Prostate gland (tissue), 2 donors: ENCODE data around the gene ATP6V1C2. TPM values are rescaled to one million over a fixed set of nuclear protein-coding genes. Genes with fewer than 3 reads are reported as not detected.

ENCODE experiments used
- DNase-seq: peaks from one replicate; pipeline ENCODE4 v3.0.0-alpha.2; 2019; ENCODE audit warnings: low spot score
- H3K27ac ChIP-seq, 2 donors: fragments of 200-600 bp; sonication (generic); 2 replicates each; pipeline ENCODE4 v1.5.1; 2017 to 2019
- H3K27me3 ChIP-seq: fragments of 200-600 bp; sonication (generic); replicated peaks from 2 replicates; pipeline ENCODE4 v1.5.1; 2019; ENCODE audit not compliant: insufficient read depth
- H3K36me3 ChIP-seq, 2 donors: fragments of 200-600 bp; sonication (generic); 1 replicate in 1 of 2; 2 replicates in 1 of 2; pipeline versions ENCODE4 v1.5.1 to v1.8.1; 2017 to 2019
- H3K4me1 ChIP-seq: fragments of 200-600 bp; sonication (generic); replicated peaks from 2 replicates; pipeline ENCODE4 v1.5.1; 2019
- H3K4me3 ChIP-seq, 2 donors: fragments of 200-600 bp; sonication (generic); 2 replicates each; pipeline ENCODE4 v1.5.1; 2017 to 2019
- H3K9me3 ChIP-seq: fragments of 200-600 bp; sonication (generic); 2 replicates; pipeline ENCODE4 v1.5.1; 2017
- POLR2A ChIP-seq: fragments of 450-650 bp; IDR thresholded peaks from one replicate; pipeline ENCODE4 v1.6.1; 2016; ENCODE audit warnings: antibody characterized with exemption, mild to moderate bottlenecking
- POLR2AphosphoS5 ChIP-seq: sonication (generic); formaldehyde crosslinking; IDR thresholded peaks from one replicate; pipeline ENCODE4 v1.6.1; 2017; ENCODE audit warnings: antibody characterized with exemption
- WGBS: methylation state at CpG from one replicate; pipeline ENCODE4 v1.1.5; 2018; 5-methylcytosine and 5-hydroxymethylcytosine counted together
- intact Hi-C: fragments of 100-400 bp; cut with DNase I; formaldehyde crosslinking; loops from one replicate; pipeline ENCODE4 v1.14.2; 2022
- total RNA-seq, 2 donors: library from RNA; depleted of rRNA; stranded (reverse); fragments of >200 nt; gene quantifications; one replicate each; pipeline ENCODE4 v1.1.0, GENCODE V29; 2016
- TF ChIP-seq, protein P1 (sequence below), 4 experiments: fragments of 200-600 bp in 2 of 4; fragments of 450-650 bp in 2 of 4; sonication (generic) in 2 of 4; IDR thresholded peaks; 1 replicate in 3 of 4; 2 replicates in 1 of 4; pipeline ENCODE4 v1.5.1; 2016 to 2019; ENCODE audit warnings: antibody characterized with exemption in 4 of 4, mild to moderate bottlenecking in 2 of 4, moderate library complexity in 2 of 4

The ATP6V1C2 gene
- total RNA-seq, 2 donors from 2014 or later, result 0.41 to 4.0 TPM

DNA sequence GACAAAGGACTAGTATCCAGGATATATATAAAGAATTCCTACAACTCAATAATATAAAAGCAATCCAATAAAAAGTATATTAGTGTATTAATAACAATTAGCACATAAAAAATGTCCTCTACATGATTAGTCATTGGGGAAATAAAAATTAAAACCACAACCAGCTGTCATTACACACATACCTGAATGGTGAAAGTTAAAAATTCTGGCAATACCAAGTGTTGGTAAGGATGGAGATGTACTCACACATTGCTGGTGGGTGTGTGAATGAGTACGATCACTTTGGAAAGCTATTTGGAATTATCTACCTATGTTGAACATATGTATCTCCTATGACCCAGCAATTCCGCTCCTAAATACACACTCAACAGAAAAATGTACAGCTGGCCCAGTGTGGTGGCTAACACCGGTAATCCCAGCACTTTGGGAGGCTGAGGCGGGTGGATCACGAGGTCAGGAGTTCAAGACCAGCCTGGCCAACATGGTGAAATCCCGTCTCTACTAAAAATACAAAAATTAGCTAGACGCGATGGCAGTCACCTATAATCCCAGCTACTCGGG, 17.3 kb upstream of the ATP6V1C2 start:
- H3K4me3 ChIP-seq, result no peak overlapping the region
- WGBS, result 95% methylated on average over 9 of the region's 9 CpGs
- no peak overlapping the region for H3K27ac ChIP-seq
- no peak for DNase-seq
- TF ChIP-seq, protein P1, sequence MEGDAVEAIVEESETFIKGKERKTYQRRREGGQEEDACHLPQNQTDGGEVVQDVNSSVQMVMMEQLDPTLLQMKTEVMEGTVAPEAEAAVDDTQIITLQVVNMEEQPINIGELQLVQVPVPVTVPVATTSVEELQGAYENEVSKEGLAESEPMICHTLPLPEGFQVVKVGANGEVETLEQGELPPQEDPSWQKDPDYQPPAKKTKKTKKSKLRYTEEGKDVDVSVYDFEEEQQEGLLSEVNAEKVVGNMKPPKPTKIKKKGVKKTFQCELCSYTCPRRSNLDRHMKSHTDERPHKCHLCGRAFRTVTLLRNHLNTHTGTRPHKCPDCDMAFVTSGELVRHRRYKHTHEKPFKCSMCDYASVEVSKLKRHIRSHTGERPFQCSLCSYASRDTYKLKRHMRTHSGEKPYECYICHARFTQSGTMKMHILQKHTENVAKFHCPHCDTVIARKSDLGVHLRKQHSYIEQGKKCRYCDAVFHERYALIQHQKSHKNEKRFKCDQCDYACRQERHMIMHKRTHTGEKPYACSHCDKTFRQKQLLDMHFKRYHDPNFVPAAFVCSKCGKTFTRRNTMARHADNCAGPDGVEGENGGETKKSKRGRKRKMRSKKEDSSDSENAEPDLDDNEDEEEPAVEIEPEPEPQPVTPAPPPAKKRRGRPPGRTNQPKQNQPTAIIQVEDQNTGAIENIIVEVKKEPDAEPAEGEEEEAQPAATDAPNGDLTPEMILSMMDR (IDR thresholded peaks at IDR 0.05), result no peak
- H3K4me1 ChIP-seq, result no peaks in the 10 kb centered on the region
- intact Hi-C loops, result no loop called here
- H3K27me3 ChIP-seq, result no peaks in the 10 kb centered on the region
- no peaks in the 10 kb centered on the region for H3K9me3 ChIP-seq
- H3K36me3 ChIP-seq, result no peaks in the 10 kb centered on the region

DNA sequence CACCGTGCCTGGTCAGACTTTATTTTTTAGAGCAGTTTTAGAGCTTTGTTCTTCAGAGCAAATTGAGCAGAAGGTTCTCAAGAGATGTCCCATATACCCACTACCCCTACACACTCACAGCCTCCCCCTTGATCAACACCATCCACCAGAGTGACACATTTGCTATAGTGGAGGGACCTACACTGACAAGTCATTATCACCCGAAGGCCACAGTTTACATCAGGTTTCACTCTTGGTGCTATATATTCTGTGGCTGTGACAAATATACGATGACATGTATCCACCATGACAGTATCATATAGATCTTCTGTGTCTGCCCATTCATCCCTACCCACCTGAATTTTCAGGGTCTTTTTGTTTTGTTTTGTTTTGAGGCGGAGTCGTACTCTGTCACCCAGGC, 15.4 kb upstream of the ATP6V1C2 start:
- DNase-seq, result no peak
- H3K9me3 ChIP-seq, result no peaks in the 10 kb centered on the region
- no peak overlapping the region for H3K4me3 ChIP-seq
- intact Hi-C loops, result no loop called here
- TF ChIP-seq, protein P1 (IDR thresholded peaks at IDR 0.05), result no peak
- no peak for TF ChIP-seq POLR2A
- TF ChIP-seq POLR2AphosphoS5, result no peak
- H3K27me3 ChIP-seq, result no peaks in the 10 kb centered on the region
- no peak overlapping the region for H3K27ac ChIP-seq
- no peaks in the 10 kb centered on the region for H3K36me3 ChIP-seq
- 86% methylated on average over 5 of the region's 5 CpGs for WGBS
- no peaks in the 10 kb centered on the region for H3K4me1 ChIP-seq

DNA sequence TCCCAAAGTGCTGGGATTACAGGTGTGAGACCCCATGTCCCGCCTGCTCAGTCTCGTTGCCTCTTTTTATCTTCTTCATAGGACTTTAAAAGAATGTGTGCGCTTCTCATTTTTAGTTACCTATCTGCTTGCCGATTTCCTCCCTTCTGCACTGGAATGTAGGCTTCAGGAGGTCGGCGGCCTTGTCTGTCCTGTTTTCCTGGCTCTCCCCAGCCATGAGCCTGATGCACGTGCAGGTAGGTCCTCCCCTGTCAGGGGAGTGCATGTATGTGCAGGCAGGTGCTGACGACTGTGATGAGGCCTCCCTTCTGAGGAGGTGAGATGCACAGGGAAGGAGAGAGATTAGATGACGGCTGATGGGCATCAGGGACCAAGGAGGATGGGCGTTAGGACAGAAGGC, 13.6 kb upstream of the ATP6V1C2 start:
- WGBS, result 45% methylated on average over 10 of the region's 10 CpGs
- TF ChIP-seq POLR2A, result no peak
- TF ChIP-seq POLR2AphosphoS5, result no peak
- TF ChIP-seq, protein P1 (IDR thresholded peaks at IDR 0.05), result no peak
- H3K9me3 ChIP-seq, result no peaks in the 10 kb centered on the region
- H3K4me1 ChIP-seq, result no peaks in the 10 kb centered on the region
- no peak for DNase-seq
- intact Hi-C loops, result no loop called here
- H3K27ac ChIP-seq, result no peak overlapping the region
- H3K4me3 ChIP-seq, result no peak overlapping the region
- no peaks in the 10 kb centered on the region for H3K36me3 ChIP-seq
- H3K27me3 ChIP-seq, result no peaks in the 10 kb centered on the region

DNA sequence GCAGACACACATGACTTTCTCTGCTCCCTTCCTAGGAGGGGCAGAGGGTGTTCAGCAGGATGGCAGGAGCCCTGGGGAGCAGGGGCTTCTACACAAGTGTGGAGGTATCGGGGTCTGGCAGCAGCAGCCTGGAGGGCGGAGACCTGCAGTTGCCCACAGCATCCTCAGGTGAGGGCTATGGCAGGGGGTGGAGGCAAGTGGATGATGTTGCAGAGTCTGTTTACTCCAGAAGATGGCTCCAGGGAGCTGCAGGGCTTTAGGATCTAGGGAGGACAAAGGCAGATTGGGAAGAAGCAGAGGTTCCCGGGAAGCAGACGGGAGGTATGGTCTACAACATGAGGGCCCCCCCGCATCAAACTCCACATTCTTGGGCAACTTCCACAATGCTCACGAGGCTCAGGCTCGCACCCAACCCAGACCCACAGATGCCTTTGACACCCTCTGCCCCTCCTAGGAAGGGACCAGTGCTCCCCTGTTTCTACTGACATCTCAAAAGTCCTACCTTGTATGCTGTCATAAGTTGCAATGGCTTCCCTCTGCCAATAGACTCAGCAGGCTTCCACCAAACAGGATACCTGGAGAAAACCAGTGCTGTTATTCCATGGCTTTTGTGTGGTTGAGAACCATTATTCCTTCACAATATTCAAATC, 12.0 kb upstream of the ATP6V1C2 start:
- no peaks in the 10 kb centered on the region for H3K27me3 ChIP-seq
- WGBS, result 28% methylated on average over 7 of the region's 7 CpGs
- intact Hi-C loops, result no loop called here
- H3K4me3 ChIP-seq, result no peak overlapping the region
- TF ChIP-seq, protein P1 (IDR thresholded peaks at IDR 0.05), result no peak
- TF ChIP-seq POLR2AphosphoS5, result no peak
- no peak for TF ChIP-seq POLR2A
- no peaks in the 10 kb centered on the region for H3K4me1 ChIP-seq
- no peak overlapping the region for H3K27ac ChIP-seq
- DNase-seq, result no peak
- H3K36me3 ChIP-seq, result no peaks in the 10 kb centered on the region
- no peaks in the 10 kb centered on the region for H3K9me3 ChIP-seq

DNA sequence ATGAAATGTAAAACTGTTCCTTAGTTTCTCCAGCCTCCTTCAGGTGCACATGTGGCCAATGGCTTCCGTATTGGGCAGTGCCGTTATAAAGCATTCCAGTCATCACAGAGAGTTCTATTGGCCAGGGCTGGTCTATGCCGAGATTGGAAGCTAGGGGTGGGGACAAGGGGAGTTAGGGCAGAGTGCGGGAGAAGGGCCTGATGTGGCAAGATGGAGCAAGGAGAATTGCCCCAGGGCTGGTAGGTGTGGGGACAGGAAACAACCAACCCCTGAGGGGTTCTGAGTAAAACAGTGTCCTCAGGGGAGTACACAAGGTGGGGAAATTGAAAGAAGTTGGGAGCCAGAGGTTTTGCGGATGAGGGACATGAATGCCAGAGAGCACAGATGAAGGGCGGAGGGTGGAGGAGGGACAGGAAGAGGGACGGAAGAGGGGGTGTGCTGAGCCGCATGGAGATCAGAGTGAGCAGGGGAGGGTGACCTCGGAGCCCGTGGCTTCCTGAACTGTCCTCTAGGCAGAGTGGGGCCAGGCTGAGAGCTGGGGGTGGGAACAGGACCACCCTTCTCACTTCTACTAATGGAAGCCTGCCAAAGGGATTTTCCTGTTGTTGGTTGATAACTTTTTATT, 9.1 kb upstream of the ATP6V1C2 start:
- H3K36me3 ChIP-seq, result no peaks in the 10 kb centered on the region
- WGBS, result 26% methylated on average over 10 of the region's 10 CpGs
- H3K9me3 ChIP-seq, result no peaks in the 10 kb centered on the region
- TF ChIP-seq, protein P1 (IDR thresholded peaks at IDR 0.05), result no peak
- TF ChIP-seq POLR2A (no peak), POLR2AphosphoS5 (no peak)
- H3K27ac ChIP-seq, result no peak overlapping the region
- H3K4me1 ChIP-seq, result no peaks in the 10 kb centered on the region
- DNase-seq, result no peak
- intact Hi-C loops, result no loop called here
- H3K27me3 ChIP-seq, result no peaks in the 10 kb centered on the region
- H3K4me3 ChIP-seq, result no peak overlapping the region
